ENCODE data around the gene ATP2B2. TPM values are rescaled to one million over a fixed set of nuclear protein-coding genes. Genes with fewer than 3 reads are reported as not detected.

ATP2B2 gene
- total and polyA plus RNA-seq, 2 donors (not counting 1 experiment from before 2014, with no cell fraction given), result not detected

DNA sequence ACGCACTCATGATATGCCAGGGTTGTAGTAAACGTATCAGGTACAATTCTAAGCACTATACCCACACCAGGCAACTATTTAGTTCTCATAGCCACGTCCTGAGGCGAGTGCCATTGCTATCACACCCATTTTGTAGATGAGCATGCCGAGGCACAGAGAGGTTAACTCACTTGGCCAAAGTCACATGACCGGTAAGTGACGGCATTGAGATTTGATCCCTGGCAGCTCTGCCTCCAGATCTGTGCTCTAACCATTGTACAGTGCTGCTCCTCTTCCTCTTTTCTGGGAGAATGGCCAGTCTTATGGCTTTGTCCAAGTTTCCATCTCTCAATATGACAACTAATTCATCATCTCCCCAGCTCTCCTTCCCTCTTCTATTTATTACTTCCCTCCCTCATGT is 18.9 kb upstream of the ATP2B2 start:
- Histone ChIP-seq H3K4me1 (ENCODE audit: control insufficient read depth in 2 of 2, insufficient read depth in 2 of 2, low read length in 2 of 2) (no peaks in the 10 kb centered on the region), H3K27me3 (replicated peaks in 1 of 4; ENCODE audit: control extremely low read depth in 1 of 4, control insufficient read depth in 3 of 4, insufficient read depth in 4 of 4, low read length in 3 of 4) (peaks cover 0 to 30% (median 6%) of the 10 kb centered on the region in 4 experiments), H3K79me2 (ENCODE audit: control insufficient read depth, insufficient read depth, low read length) (no peaks in the 10 kb centered on the region), H3K27ac (ENCODE audit: low read length in 2 of 2) (no peak overlapping the region), H3K4me2 (replicated peaks; ENCODE audit: low read depth, low read length, poor library complexity, severe bottlenecking) (no peak overlapping the region), H3K4me3 (ENCODE audit: control extremely low read depth in 1 of 5, extremely low read depth in 1 of 5, insufficient read depth in 1 of 5, low read depth in 2 of 5, low read length in 4 of 5) (no peak overlapping the region), H3K9me3 (ENCODE audit: control extremely low read depth in 1 of 3, control insufficient read depth in 2 of 3, insufficient read depth in 1 of 3, low read length in 2 of 3) (no peaks in the 10 kb centered on the region), H3K9ac (ENCODE audit: low read length) (no peak overlapping the region), H3K36me3 (replicated peaks in 1 of 2; ENCODE audit: control extremely low read depth in 1 of 2, control insufficient read depth in 1 of 2, extremely low read depth in 1 of 2, insufficient read depth in 2 of 2, low read length in 1 of 2) (no peaks in the 10 kb centered on the region), H2AFZ (ENCODE audit: insufficient read depth, low read depth, low read length, poor library complexity, severe bottlenecking) (no peak overlapping the region), H4K20me1 (ENCODE audit: control insufficient read depth, insufficient read depth, low read length, poor library complexity, severe bottlenecking) (no peaks in the 10 kb centered on the region)
- intact Hi-C loops (cut with micrococcal nuclease), result no loop called here
- CTCF ChIA-PET, result no interaction called here
- no peak overlapping the region for H3K4me3 Mint-ChIP-seq
- no peaks in the 10 kb centered on the region for H3K9me3 Mint-ChIP-seq (ENCODE audit: insufficient read depth)
- no peak overlapping the region for H3K27ac Mint-ChIP-seq
- H3K27me3 Mint-ChIP-seq, result peaks cover 56% of the 10 kb centered on the region
- TF ChIP-seq, protein P1, sequence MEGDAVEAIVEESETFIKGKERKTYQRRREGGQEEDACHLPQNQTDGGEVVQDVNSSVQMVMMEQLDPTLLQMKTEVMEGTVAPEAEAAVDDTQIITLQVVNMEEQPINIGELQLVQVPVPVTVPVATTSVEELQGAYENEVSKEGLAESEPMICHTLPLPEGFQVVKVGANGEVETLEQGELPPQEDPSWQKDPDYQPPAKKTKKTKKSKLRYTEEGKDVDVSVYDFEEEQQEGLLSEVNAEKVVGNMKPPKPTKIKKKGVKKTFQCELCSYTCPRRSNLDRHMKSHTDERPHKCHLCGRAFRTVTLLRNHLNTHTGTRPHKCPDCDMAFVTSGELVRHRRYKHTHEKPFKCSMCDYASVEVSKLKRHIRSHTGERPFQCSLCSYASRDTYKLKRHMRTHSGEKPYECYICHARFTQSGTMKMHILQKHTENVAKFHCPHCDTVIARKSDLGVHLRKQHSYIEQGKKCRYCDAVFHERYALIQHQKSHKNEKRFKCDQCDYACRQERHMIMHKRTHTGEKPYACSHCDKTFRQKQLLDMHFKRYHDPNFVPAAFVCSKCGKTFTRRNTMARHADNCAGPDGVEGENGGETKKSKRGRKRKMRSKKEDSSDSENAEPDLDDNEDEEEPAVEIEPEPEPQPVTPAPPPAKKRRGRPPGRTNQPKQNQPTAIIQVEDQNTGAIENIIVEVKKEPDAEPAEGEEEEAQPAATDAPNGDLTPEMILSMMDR (IDR thresholded peaks at IDR 0.05), result no peak
- TF ChIP-seq EZH2 (IDR thresholded peaks at IDR 0.05; ENCODE audit: borderline replicate concordance, insufficient read depth, low read depth, low read length, poor library complexity, severe bottlenecking), result no peak
- DNase-seq (no peak), ATAC-seq (ENCODE audit: low read depth) (no peak)
- no peaks in the 10 kb centered on the region for H3K4me1 Mint-ChIP-seq
- 88% methylated on average over 6 of the region's 7 CpGs for WGBS (ENCODE audit: insufficient coverage)
- POLR2A ChIA-PET, result interaction anchor here (0.5 kb wide), 1 partner anchor 1361 kb away, joined by 4 read pairs; no protein-coding TSS in a partner anchor

DNA sequence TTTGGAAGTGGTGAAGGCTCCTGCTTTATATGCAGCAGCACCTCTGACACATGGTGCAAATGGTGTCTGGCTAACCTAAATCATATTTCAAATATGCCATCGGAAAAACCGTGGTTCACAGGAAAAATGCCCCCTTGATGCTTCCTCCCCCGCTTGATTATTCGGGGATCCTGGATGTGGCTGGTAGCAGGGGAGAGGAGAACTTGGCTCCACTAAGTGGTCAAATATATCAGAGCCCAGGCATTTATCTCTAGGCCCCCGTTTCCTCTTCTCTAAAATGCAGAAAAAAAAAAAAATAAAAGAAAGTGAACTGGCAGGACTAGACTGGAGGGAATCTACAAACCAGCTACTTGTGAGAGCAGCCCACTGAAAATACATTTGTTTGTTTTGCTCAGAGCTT is 18.2 kb upstream of the ATP2B2 start:
- no peaks in the 10 kb centered on the region for H3K9me3 ChIP-seq (ENCODE audit: control extremely low read depth in 1 of 3, control insufficient read depth in 2 of 3, insufficient read depth in 1 of 3, low read length in 2 of 3)
- H3K27ac Mint-ChIP-seq, result no peak overlapping the region
- H3K4me3 Mint-ChIP-seq, result no peak overlapping the region
- H3K4me3 ChIP-seq (ENCODE audit: control extremely low read depth in 1 of 5, extremely low read depth in 1 of 5, insufficient read depth in 1 of 5, low read depth in 2 of 5, low read length in 4 of 5), result no peak overlapping the region
- no peaks in the 10 kb centered on the region for H3K79me2 ChIP-seq (ENCODE audit: control insufficient read depth, insufficient read depth, low read length)
- DNase-seq (no peak), ATAC-seq (ENCODE audit: low read depth) (no peak)
- no peak overlapping the region for H3K4me2 ChIP-seq (replicated peaks; ENCODE audit: low read depth, low read length, poor library complexity, severe bottlenecking)
- no peaks in the 10 kb centered on the region for H3K36me3 ChIP-seq (replicated peaks in 1 of 2; ENCODE audit: control extremely low read depth in 1 of 2, control insufficient read depth in 1 of 2, extremely low read depth in 1 of 2, insufficient read depth in 2 of 2, low read length in 1 of 2)
- H3K27ac ChIP-seq (ENCODE audit: low read length in 2 of 2), result no peak overlapping the region
- H3K9ac ChIP-seq (ENCODE audit: low read length), result no peak overlapping the region
- POLR2A ChIA-PET, result no interaction called here
- H3K9me3 Mint-ChIP-seq (ENCODE audit: insufficient read depth), result no peaks in the 10 kb centered on the region
- peaks cover 0 to under 1% of the 10 kb centered on the region in 2 donors for H3K4me1 ChIP-seq (ENCODE audit: control insufficient read depth in 2 of 2, insufficient read depth in 2 of 2, low read length in 2 of 2)
- no peaks in the 10 kb centered on the region for H4K20me1 ChIP-seq (ENCODE audit: control insufficient read depth, insufficient read depth, low read length, poor library complexity, severe bottlenecking)
- 0% methylated on average over 3 of the region's 5 CpGs for WGBS (ENCODE audit: insufficient coverage)
- no peak for TF ChIP-seq EZH2 (IDR thresholded peaks at IDR 0.05; ENCODE audit: borderline replicate concordance, insufficient read depth, low read depth, low read length, poor library complexity, severe bottlenecking)
- TF ChIP-seq, protein P1 (IDR thresholded peaks at IDR 0.05), result no peak
- intact Hi-C loops (cut with micrococcal nuclease), result no loop called here
- peaks cover 3% of the 10 kb centered on the region for H3K4me1 Mint-ChIP-seq
- H3K27me3 Mint-ChIP-seq, result peaks cover 58% of the 10 kb centered on the region
- CTCF ChIA-PET, result interaction anchor here (1.1 to 2.2 kb wide), 3 partner anchors 20 to 179 kb away, joined by 3 to 17 read pairs (median 9); no protein-coding TSS in a partner anchor
- H2AFZ ChIP-seq (ENCODE audit: insufficient read depth, low read depth, low read length, poor library complexity, severe bottlenecking), result no peak overlapping the region
- H3K27me3 ChIP-seq (replicated peaks in 1 of 4; ENCODE audit: control extremely low read depth in 1 of 4, control insufficient read depth in 3 of 4, insufficient read depth in 4 of 4, low read length in 3 of 4), result peaks cover 0 to 30% (median 6%) of the 10 kb centered on the region in 4 experiments

Data from B cell (primary cell).